ENCODE data around the gene OR2C1. TPM values are rescaled to one million over a fixed set of nuclear protein-coding genes. Genes with fewer than 3 reads are reported as not detected.

Gene OR2C1
- total RNA-seq, 4 donors from 2014 or later: not detected

DNA sequence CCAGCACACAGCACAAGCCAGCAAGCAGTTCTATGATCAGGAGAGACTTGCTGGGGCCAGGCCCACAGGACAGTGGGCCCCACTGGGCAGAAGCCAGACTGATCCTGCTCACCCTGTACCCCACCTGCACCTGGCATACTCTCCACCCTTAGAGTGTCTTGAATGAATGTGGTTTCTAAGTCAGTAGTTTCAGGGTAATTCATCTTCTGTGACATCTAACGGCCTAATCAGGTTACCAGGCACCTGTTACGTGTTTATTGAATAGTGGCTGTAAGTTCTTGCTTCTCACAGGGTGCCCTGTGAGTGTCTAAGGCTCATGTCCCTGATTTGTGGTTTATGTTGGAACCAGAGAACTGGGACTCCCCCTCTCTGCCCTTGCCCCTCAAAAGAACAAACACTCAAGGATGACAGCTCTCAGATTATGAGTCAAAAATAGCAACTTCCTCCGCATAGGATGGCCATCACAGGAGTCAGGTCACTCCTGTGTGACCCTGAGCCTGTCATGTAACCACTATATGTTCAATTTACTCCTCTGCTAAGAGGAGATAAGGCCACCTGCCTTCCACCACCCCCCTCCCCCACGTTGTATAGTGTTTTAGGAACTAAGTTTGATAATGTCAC is 7.0 kb upstream of the OR2C1 start:
- Histone ChIP-seq H3K4me3 (no peak overlapping the region), H3K36me3 (no peaks in the 10 kb centered on the region), H3K4me1 (no peaks in the 10 kb centered on the region), H3K9me3 (no peaks in the 10 kb centered on the region), H3K27me3 (no peaks in the 10 kb centered on the region), H3K27ac (replicated peaks in 1 of 4) (no peak overlapping the region)
- DNase-seq (ENCODE audit: extremely low spot score): no peak
- WGBS: 69% methylated on average over 4 of the region's 4 CpGs
- intact Hi-C loops (cut with DNase I): no loop called here
- no peak for TF ChIP-seq POLR2AphosphoS5 (IDR thresholded peaks at IDR 0.05)
- TF ChIP-seq EP300 (IDR thresholded peaks at IDR 0.05): no peak
- no peak for TF ChIP-seq POLR2A (IDR thresholded peaks at IDR 0.05; ENCODE audit: low read depth)
- TF ChIP-seq, protein P1, sequence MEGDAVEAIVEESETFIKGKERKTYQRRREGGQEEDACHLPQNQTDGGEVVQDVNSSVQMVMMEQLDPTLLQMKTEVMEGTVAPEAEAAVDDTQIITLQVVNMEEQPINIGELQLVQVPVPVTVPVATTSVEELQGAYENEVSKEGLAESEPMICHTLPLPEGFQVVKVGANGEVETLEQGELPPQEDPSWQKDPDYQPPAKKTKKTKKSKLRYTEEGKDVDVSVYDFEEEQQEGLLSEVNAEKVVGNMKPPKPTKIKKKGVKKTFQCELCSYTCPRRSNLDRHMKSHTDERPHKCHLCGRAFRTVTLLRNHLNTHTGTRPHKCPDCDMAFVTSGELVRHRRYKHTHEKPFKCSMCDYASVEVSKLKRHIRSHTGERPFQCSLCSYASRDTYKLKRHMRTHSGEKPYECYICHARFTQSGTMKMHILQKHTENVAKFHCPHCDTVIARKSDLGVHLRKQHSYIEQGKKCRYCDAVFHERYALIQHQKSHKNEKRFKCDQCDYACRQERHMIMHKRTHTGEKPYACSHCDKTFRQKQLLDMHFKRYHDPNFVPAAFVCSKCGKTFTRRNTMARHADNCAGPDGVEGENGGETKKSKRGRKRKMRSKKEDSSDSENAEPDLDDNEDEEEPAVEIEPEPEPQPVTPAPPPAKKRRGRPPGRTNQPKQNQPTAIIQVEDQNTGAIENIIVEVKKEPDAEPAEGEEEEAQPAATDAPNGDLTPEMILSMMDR (IDR thresholded peaks at IDR 0.05): no peak

DNA sequence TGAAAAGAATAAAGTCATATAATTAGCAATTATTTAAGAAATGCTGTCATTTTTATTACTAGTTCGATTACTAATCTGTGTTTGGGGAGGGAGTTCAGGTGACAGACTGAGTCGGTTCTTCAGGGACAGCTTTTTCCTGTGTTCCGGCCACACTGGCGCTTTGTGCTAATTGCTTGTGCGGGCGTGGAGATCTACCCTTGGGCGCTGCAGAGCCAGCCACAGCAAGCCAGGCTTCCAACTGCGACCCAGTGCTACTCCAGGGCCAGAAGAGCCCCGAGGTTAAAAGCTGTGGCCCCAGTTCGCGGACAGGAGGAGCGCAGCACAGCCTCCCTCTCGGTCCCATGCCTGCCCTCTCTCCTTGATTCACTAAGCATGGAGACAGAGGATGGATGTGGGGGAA is 6.5 kb upstream of the OR2C1 start:
- no peaks in the 10 kb centered on the region for H3K27me3 ChIP-seq
- intact Hi-C loops (cut with DNase I): no loop called here
- no peaks in the 10 kb centered on the region for H3K9me3 ChIP-seq
- WGBS: 72% methylated on average over 13 of the region's 13 CpGs
- TF ChIP-seq EP300 (IDR thresholded peaks at IDR 0.05): no peak
- TF ChIP-seq POLR2AphosphoS5 (IDR thresholded peaks at IDR 0.05): no peak
- TF ChIP-seq, protein P1 (IDR thresholded peaks at IDR 0.05): no peak
- TF ChIP-seq POLR2A (IDR thresholded peaks at IDR 0.05; ENCODE audit: low read depth): no peak
- H3K36me3 ChIP-seq: no peaks in the 10 kb centered on the region
- DNase-seq (ENCODE audit: extremely low spot score): no peak
- H3K27ac ChIP-seq (replicated peaks in 1 of 4): no peak overlapping the region
- H3K4me3 ChIP-seq: no peak overlapping the region
- H3K4me1 ChIP-seq: no peaks in the 10 kb centered on the region

DNA sequence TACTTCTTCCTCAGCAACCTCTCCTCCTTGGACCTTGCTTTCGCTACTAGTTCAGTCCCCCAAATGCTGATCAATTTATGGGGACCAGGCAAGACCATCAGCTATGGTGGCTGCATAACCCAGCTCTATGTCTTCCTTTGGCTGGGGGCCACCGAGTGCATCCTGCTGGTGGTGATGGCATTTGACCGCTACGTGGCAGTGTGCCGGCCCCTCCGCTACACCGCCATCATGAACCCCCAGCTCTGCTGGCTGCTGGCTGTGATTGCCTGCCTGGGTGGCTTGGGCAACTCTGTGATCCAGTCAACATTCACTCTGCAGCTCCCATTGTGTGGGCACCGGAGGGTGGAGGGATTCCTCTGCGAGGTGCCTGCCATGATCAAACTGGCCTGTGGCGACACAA is 429 bp downstream of the OR2C1 start:
- Histone ChIP-seq H3K9me3 (no peaks in the 10 kb centered on the region), H3K4me3 (no peak overlapping the region), H3K27ac (replicated peaks in 1 of 4) (no peak overlapping the region), H3K4me1 (no peaks in the 10 kb centered on the region), H3K36me3 (no peaks in the 10 kb centered on the region), H3K27me3 (peaks cover 0 to 13% (median 0%) of the 10 kb centered on the region in 4 donors)
- WGBS: 74% methylated on average over 7 of the region's 10 CpGs
- intact Hi-C loops (cut with DNase I): no loop called here
- TF ChIP-seq POLR2A (IDR thresholded peaks at IDR 0.05; ENCODE audit: low read depth): no peak
- TF ChIP-seq EP300 (IDR thresholded peaks at IDR 0.05): no peak
- TF ChIP-seq POLR2AphosphoS5 (IDR thresholded peaks at IDR 0.05): no peak
- TF ChIP-seq, protein P1 (IDR thresholded peaks at IDR 0.05): no peak
- no peak for DNase-seq (ENCODE audit: extremely low spot score)

DNA sequence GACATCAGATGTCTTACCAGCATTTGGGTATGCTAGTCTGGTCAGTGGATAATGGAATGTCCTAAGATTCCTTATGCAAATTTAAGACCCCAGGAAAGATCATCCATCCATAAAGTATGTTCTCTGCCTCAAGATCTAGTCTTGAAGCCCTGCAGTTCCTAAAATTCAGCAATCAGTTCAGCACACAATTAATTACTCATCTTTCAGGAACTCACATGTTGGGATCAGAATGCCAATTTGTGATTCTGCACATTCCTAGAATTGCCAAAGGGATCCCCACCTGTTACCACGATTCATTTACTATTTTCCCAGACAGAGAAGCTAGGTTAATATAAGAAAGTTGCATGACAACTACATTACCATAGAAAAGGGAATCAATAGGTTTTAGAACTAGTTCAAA is 3.2 kb downstream of the OR2C1 start:
- Histone ChIP-seq H3K4me3 (no peak overlapping the region), H3K9me3 (peaks cover 0 to 2% (median 0%) of the 10 kb centered on the region in 4 donors), H3K27me3 (peaks cover 0 to 24% (median 0%) of the 10 kb centered on the region in 4 donors), H3K36me3 (no peaks in the 10 kb centered on the region), H3K4me1 (no peaks in the 10 kb centered on the region), H3K27ac (replicated peaks in 1 of 4) (no peak overlapping the region)
- intact Hi-C loops (cut with DNase I): no loop called here
- TF ChIP-seq POLR2A (IDR thresholded peaks at IDR 0.05; ENCODE audit: low read depth) (no peak), EP300 (IDR thresholded peaks at IDR 0.05) (no peak), POLR2AphosphoS5 (IDR thresholded peaks at IDR 0.05) (no peak)
- TF ChIP-seq, protein P1 (IDR thresholded peaks at IDR 0.05): no peak
- 0% methylated on average over 1 of the region's 1 CpG for WGBS
- no peak for DNase-seq (ENCODE audit: extremely low spot score)

DNA sequence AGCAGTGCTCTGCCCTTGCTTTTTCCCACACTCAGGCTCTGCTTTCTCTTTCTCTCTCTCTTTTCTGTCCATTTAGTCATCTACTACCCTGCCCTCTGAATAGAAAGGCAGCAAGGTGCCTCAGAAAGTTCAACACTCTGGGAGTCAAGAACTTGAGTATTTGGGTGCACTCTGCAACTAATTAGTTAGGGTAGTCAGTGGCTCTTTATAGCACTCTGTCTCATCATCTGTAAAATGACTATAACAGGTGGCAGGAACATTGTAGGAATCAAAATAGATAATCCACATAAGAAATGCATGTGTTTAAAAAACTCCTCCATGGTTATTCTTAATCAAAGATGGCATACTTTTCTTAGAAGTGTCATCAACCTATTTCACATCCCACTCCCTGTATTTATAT is 7.2 kb downstream of the OR2C1 start:
- no peak overlapping the region for H3K4me3 ChIP-seq
- intact Hi-C loops (cut with DNase I): no loop called here
- no peaks in the 10 kb centered on the region for H3K36me3 ChIP-seq
- no peak for DNase-seq (ENCODE audit: extremely low spot score)
- peaks cover 0 to 23% (median 17%) of the 10 kb centered on the region in 4 donors for H3K9me3 ChIP-seq
- TF ChIP-seq POLR2A (IDR thresholded peaks at IDR 0.05; ENCODE audit: low read depth) (no peak), EP300 (IDR thresholded peaks at IDR 0.05) (no peak), POLR2AphosphoS5 (IDR thresholded peaks at IDR 0.05) (no peak)
- TF ChIP-seq, protein P1 (IDR thresholded peaks at IDR 0.05): no peak
- peaks cover 0 to 9% (median 2%) of the 10 kb centered on the region in 4 donors for H3K4me1 ChIP-seq
- peaks cover 0 to 17% (median 0%) of the 10 kb centered on the region in 4 donors for H3K27me3 ChIP-seq
- H3K27ac ChIP-seq (replicated peaks in 1 of 4): no peak overlapping the region
